ENCODE data around the gene ADPRHL1. TPM values are rescaled to one million over a fixed set of nuclear protein-coding genes. Genes with fewer than 3 reads are reported as not detected.
"Not testable (repeated sequence)": the region's sequence is repeated elsewhere in the genome, so short reads cannot be mapped to it uniquely, and the experiment has no call there.

Gene ADPRHL1
- total RNA-seq, 1 donor from 2014 or later: 0.22 TPM

DNA sequence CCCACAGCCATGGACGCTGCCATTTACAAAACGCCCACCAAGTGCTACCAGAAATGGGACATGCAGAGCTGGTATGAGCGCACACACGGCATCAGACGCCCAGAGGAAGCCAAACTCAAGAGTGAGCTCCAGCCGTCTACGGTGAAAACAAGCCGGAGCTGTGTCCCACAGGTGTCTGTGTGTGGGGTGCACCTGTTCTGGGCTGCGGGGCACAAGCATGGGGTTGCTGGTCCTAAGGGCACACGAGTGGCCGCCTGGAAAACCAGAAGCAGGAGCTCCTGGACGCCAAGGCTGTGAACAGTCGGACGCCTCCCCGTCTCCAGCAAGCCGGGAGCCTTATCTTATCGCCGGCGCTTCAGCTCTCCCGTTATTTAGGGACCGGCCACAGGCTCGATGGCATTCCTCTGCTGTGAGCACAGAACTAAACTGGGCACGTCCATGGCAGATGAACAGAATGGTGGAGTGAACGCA is 1.3 kb downstream of the ADPRHL1 start:
- no peaks in the 10 kb centered on the region for H3F3A ChIP-seq (ENCODE audit: low read depth)
- peaks cover 2% of the 10 kb centered on the region for H3K27me3 Mint-ChIP-seq (ENCODE audit: insufficient read depth, low read depth)
- H4K20me1 ChIP-seq (ENCODE audit: low read depth): no peaks in the 10 kb centered on the region
- DNase-seq (ENCODE audit: low spot score): no peak
- TF ChIP-seq, protein P1, sequence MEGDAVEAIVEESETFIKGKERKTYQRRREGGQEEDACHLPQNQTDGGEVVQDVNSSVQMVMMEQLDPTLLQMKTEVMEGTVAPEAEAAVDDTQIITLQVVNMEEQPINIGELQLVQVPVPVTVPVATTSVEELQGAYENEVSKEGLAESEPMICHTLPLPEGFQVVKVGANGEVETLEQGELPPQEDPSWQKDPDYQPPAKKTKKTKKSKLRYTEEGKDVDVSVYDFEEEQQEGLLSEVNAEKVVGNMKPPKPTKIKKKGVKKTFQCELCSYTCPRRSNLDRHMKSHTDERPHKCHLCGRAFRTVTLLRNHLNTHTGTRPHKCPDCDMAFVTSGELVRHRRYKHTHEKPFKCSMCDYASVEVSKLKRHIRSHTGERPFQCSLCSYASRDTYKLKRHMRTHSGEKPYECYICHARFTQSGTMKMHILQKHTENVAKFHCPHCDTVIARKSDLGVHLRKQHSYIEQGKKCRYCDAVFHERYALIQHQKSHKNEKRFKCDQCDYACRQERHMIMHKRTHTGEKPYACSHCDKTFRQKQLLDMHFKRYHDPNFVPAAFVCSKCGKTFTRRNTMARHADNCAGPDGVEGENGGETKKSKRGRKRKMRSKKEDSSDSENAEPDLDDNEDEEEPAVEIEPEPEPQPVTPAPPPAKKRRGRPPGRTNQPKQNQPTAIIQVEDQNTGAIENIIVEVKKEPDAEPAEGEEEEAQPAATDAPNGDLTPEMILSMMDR (IDR thresholded peaks at IDR 0.05): no peak
- no peak for TF ChIP-seq EZH2 (IDR thresholded peaks at IDR 0.05)
- TF ChIP-seq EZH2phosphoT487 (IDR thresholded peaks at IDR 0.05): no peak
- H3K4me1 Mint-ChIP-seq: peaks cover 11% of the 10 kb centered on the region
- H3K27ac Mint-ChIP-seq: no peak overlapping the region
- peaks cover 15% of the 10 kb centered on the region for H3K36me3 Mint-ChIP-seq
- H3K4me3 ChIP-seq: no peak overlapping the region
- H3K4me3 Mint-ChIP-seq: no peak overlapping the region
- H3K4me1 ChIP-seq: no peaks in the 10 kb centered on the region
- no peaks in the 10 kb centered on the region for H3K27me3 ChIP-seq
- H3K9me3 ChIP-seq (ENCODE audit: low read depth): no peaks in the 10 kb centered on the region
- H3K79me2 ChIP-seq (ENCODE audit: low read depth): no peaks in the 10 kb centered on the region
- H2AFZ ChIP-seq (replicated peaks): no peak overlapping the region
- H3K27ac ChIP-seq: no peak overlapping the region
- H3K4me2 ChIP-seq: no peak overlapping the region
- H3K9me3 Mint-ChIP-seq: no peaks in the 10 kb centered on the region
- H3K36me3 ChIP-seq: no peaks in the 10 kb centered on the region
- no peak overlapping the region for H3K9ac ChIP-seq

DNA sequence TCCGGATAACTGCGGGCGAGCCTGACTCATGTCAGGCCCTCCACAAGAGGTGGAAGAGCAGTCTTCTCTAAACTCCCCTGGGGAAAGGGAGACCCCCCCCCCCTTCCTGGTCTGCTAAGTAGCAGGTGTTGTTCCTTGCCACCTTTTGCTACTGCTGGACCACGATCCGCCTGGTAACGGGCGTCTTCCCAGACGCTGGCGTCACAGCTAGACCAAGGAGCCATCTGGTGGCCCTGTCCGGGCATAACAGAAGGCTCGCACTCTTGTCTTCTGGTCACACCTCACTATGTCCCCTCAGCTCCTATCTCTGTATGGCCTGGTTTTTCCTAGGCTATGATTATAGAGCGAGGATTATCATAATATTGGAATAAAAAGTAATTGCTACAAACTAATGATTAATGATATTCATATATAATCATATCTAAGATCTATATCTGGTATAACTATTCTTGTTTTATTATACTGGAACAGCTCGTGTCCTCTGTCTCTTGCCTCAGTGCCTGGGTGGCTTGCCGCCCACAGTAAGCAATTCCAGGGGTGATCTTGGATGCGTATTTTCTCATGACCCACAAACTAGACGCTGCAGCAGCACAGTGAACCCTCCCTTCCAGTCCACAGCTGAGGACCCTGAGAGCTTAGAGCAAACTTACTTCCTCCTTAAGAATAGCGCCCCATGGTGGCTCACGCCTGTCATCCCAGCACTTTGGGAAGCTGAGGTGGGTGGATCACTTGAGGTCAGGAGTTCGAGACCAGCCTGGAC is 2.2 kb downstream of the ADPRHL1 start:
- DNase-seq (ENCODE audit: low spot score): peak; percentile 53
- H4K20me1 ChIP-seq (ENCODE audit: low read depth); H3K9me3 ChIP-seq (ENCODE audit: low read depth); H3K4me3 Mint-ChIP-seq; H3K4me3 ChIP-seq; H3K4me1 ChIP-seq; H3K36me3 ChIP-seq; H3K9ac ChIP-seq; H3K4me2 ChIP-seq; H3K27me3 ChIP-seq; H3K27me3 Mint-ChIP-seq (ENCODE audit: insufficient read depth, low read depth); H3F3A ChIP-seq (ENCODE audit: low read depth); H2AFZ ChIP-seq (replicated peaks); H3K79me2 ChIP-seq (ENCODE audit: low read depth); H3K9me3 Mint-ChIP-seq; H3K27ac ChIP-seq: not testable (repeated sequence)
- peak overlapping the region; percentile 74 for H3K27ac Mint-ChIP-seq
- TF ChIP-seq, protein P1 (IDR thresholded peaks at IDR 0.05): peak; percentile 39
- H3K36me3 Mint-ChIP-seq: peaks cover 15% of the 10 kb centered on the region
- peaks cover 11% of the 10 kb centered on the region for H3K4me1 Mint-ChIP-seq

DNA sequence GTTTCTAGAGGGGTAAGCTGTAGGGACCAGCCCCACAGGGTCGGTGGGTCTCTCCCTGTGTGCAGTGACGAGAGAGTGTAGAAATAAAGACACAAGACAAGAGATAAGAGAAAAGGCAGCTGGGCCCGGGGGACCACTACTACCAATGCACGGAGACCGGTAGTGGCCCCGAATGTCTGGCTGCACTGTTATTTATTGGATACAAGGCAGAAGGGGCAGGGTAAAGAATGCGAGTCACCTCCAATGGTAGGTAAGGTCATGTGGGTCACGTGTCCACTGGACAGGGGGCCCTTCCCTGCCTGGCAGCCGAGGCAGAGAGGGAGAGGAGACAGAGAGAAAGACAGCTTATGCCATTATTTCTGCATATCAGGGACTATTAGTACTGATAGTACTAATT is 2.9 kb downstream of the ADPRHL1 start:
- not testable (repeated sequence) for H2AFZ ChIP-seq (replicated peaks); H3K9me3 Mint-ChIP-seq; DNase-seq (ENCODE audit: low spot score); H3K27me3 ChIP-seq; H3K4me1 ChIP-seq; H3K4me3 Mint-ChIP-seq; H3K27me3 Mint-ChIP-seq (ENCODE audit: insufficient read depth, low read depth); H3K27ac Mint-ChIP-seq; H3K4me3 ChIP-seq; H3K4me2 ChIP-seq; H3K9ac ChIP-seq; H3K9me3 ChIP-seq (ENCODE audit: low read depth); H4K20me1 ChIP-seq (ENCODE audit: low read depth); H3K79me2 ChIP-seq (ENCODE audit: low read depth); H3F3A ChIP-seq (ENCODE audit: low read depth); H3K36me3 ChIP-seq; H3K27ac ChIP-seq
- Mint-ChIP-seq H3K4me1 (peaks cover 11% of the 10 kb centered on the region), H3K36me3 (peaks cover 12% of the 10 kb centered on the region)

DNA sequence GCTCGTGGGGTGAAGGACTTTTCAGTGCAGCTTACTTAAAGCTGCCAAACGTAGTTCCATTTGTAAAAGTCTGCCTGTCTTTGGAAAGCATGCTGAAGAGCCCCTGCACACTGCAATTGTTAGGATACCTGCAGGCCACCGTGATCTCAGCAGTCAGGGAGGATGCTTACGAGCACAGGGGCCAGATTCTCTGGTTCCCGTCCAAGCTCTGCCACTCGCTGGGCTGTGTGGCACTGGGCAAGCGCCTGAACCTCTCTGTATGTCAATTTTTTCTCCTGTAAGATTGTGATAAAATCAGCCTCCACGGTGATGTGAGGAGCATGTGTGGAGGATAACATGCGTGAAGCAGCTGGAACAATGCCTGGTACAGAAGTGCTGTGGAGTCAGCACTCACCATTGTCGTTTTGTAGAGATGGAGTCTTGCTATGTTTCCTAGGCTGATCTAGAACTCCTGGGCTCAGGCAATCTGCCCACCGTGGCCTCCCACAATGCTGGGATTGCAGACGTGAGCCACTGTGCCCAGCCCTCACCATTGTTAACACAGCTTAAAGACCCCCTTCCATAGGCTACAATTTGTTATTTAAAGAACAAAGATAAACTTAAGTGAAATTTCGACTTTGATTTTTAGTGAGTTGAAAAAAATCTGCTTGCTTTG is 3.5 kb downstream of the ADPRHL1 start:
- TF ChIP-seq EZH2phosphoT487 (IDR thresholded peaks at IDR 0.05): no peak
- H3K9me3 Mint-ChIP-seq: no peaks in the 10 kb centered on the region
- peaks cover 11% of the 10 kb centered on the region for H3K4me1 Mint-ChIP-seq
- no peaks in the 10 kb centered on the region for H4K20me1 ChIP-seq (ENCODE audit: low read depth)
- H3K9ac ChIP-seq: no peak overlapping the region
- H3K4me2 ChIP-seq: no peak overlapping the region
- H3K79me2 ChIP-seq (ENCODE audit: low read depth): no peaks in the 10 kb centered on the region
- no peak overlapping the region for H3K27ac Mint-ChIP-seq
- H3K27ac ChIP-seq: no peak overlapping the region
- no peaks in the 10 kb centered on the region for H3K9me3 ChIP-seq (ENCODE audit: low read depth)
- peaks cover 9% of the 10 kb centered on the region for H3K36me3 Mint-ChIP-seq
- H3K27me3 Mint-ChIP-seq (ENCODE audit: insufficient read depth, low read depth): peaks cover 2% of the 10 kb centered on the region
- H3F3A ChIP-seq (ENCODE audit: low read depth): no peaks in the 10 kb centered on the region
- no peaks in the 10 kb centered on the region for H3K4me1 ChIP-seq
- DNase-seq (ENCODE audit: low spot score): no peak
- H3K4me3 ChIP-seq: no peak overlapping the region
- no peak overlapping the region for H2AFZ ChIP-seq (replicated peaks)
- no peak overlapping the region for H3K4me3 Mint-ChIP-seq
- no peaks in the 10 kb centered on the region for H3K27me3 ChIP-seq
- H3K36me3 ChIP-seq: no peaks in the 10 kb centered on the region
